H7 (cell line): ENCODE data around the gene DPYD. TPM values are rescaled to one million over a fixed set of nuclear protein-coding genes. Genes with fewer than 3 reads are reported as not detected.

Experiments
- DNase-seq: peaks from one replicate; pipeline ENCODE4 v3.0.0; 2012
- H3K27me3 ChIP-seq: 2 replicates; pipeline ENCODE4 v1.6.0; 2011; ENCODE audit warnings: mild to moderate bottlenecking, low read length; ENCODE audit not compliant: control insufficient read depth, insufficient read depth
- H3K36me3 ChIP-seq: replicated peaks from 2 replicates; pipeline ENCODE4 v1.5.1; 2011; ENCODE audit warnings: low read length; ENCODE audit not compliant: control insufficient read depth, insufficient read depth
- H3K4me3 ChIP-seq: 2 replicates; pipeline ENCODE4 v1.5.1; 2011; ENCODE audit warnings: low read depth, mild to moderate bottlenecking, control low read depth, low read length, moderate library complexity; ENCODE audit not compliant: insufficient read depth
- total RNA-seq: library from RNA; depleted of rRNA; stranded (reverse); fragments of >200 nt; shearing (Covaris generic); gene quantifications from 2 replicates; pipeline ENCODE4 v1.2.3, GENCODE V29; 2014

The DPYD gene
- total RNA-seq, 1 experiment from 2014 or later = 0.59 TPM

DNA sequence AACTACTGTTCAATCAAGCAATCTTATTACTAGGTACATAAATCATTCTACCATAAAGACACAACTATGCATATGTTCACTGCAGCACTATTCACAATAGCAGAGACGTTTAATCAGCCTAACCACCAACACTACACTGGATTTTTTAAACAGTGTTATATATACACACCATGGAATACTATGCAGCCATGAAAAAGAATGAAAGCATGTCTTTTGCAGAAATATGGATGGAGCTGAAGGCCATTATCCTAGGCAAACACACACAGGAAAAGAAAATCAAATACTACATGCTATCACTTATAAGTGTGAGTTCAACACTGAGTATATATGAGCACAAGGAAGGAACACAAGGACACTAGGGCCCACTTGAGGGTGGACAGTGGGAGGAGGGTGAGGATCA, 159.2 kb downstream of the DPYD start:
- no peak overlapping the region for H3K4me3 ChIP-seq
- no peaks in the 10 kb centered on the region for H3K36me3 ChIP-seq
- DNase-seq = no peak
- H3K27me3 ChIP-seq = no peaks in the 10 kb centered on the region

DNA sequence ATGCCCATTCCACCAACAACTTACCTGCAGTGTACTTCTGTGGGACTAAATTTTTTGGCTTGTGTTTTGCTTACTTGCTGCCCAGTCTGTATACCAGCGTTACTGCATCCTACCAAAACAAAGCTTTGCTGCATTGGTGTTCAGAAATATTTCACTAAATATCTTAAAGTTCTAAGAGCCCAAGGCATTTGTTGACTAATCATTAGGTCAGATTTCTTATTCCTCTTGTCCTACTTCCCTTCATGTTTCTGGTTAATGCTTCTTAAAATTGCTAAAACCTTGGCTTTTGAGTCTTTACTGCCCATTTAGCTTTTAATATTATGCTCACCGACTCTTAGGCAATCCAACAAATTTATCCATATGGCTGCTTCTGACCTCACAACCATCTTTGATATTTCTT, 161.8 kb downstream of the DPYD start:
- no peak overlapping the region for H3K4me3 ChIP-seq
- DNase-seq = no peak
- no peaks in the 10 kb centered on the region for H3K36me3 ChIP-seq
- H3K27me3 ChIP-seq = no peaks in the 10 kb centered on the region

DNA sequence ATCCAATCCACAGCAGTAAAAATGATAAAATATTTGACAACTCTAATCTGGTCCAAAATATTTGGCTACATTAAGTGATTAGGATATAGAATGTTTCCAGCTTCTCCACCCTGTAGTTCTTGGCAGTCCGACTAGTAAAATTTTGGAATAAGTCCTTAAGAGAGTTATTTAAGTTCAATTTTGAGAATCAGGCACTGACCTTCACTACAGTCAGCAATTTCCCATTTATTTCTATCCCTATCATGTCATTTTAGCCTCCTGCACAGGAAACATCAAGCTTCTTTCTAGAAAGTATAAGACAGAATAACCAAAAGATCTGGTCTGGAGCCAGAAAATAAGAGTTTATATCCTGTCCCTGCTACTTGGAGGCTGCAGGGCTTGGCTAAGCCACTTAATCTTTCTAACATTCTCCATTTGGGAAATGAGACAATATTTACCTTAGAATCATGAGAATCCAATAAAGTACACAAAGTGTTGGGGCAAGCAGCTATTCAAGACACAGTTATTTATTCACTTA, 162.2 kb downstream of the DPYD start:
- no peak for DNase-seq
- Histone ChIP-seq H3K4me3 (no peak overlapping the region), H3K36me3 (no peaks in the 10 kb centered on the region), H3K27me3 (no peaks in the 10 kb centered on the region)

DNA sequence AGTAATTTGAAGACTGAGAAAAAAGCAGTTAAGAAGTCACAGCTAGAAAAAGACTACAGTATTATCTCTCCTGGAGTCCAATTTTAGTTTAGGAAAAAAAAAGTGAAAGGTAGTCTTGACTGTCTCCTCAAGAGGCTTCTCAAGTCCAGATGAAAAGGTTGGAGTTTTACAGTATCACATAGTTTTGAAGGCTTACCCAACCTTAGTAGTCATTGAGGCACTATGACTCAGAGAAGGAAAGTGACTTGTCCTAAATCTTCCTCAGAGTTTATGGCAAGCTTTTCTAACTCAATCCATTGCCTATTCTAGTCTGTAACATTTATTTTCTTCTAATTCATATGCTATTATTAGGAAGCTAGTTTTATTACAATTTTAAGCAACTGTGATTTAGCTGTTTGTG, 174.9 kb downstream of the DPYD start:
- H3K27me3 ChIP-seq = no peaks in the 10 kb centered on the region
- no peak overlapping the region for H3K4me3 ChIP-seq
- DNase-seq = no peak
- H3K36me3 ChIP-seq = no peaks in the 10 kb centered on the region

DNA sequence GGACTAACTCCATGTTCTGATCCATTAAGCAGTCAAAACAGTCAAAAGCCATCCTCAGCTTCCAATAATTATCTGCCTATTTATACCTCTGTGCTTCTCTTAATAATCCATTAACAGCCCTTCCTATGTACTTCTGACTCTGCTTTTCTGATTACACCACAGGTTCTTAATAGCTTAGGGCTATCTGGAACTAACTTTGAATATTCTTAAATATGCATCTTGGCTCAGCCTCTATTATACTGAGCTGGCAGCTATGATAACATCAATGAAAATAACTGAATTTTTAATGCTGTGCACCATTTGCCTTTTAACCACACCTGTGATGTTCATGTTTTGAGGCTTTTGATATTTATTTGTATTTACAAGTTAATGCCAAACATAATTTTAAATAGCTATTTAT, 175.9 kb downstream of the DPYD start:
- Histone ChIP-seq H3K36me3 (no peaks in the 10 kb centered on the region), H3K4me3 (no peak overlapping the region), H3K27me3 (no peaks in the 10 kb centered on the region)
- no peak for DNase-seq

DNA sequence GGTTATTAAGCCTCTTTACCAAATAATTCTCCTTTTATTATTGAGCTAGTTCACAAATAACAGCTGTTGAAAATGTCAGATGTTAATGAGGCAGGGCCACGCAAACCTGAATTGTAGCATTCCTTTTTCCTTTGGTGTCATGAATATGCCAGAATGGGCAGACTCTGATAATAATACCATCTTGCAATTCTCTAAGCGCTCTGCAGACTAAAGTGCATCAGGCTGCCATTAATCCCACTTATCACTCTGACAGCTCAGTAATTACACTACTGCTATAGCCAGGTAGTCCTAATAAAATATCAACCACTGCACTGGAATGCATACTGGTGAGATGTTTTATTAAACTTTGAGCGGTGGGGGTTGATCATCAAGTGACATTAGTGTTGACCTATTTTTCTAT, 177.7 kb downstream of the DPYD start:
- Histone ChIP-seq H3K27me3 (no peaks in the 10 kb centered on the region), H3K36me3 (no peaks in the 10 kb centered on the region), H3K4me3 (no peak overlapping the region)
- no peak for DNase-seq

DNA sequence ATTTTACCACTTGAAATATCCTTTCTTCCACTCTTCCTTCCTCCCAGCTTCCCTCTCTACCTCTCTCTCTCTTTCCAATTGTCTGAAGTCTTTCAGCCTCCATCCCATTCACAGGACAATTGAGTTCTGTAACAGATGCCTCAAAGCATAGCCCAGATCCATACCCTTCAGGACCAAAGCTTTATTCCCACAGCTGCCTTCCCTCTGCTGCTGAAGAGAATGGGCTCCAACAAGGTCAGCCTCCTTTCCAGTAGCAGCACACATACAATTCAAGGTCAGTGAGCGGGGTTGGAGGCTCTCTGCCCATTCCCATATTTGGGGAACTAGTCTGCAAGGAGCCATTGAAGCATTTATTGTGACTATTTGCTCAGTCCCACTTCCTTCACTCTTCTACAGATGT, 179.9 kb downstream of the DPYD start:
- Histone ChIP-seq H3K4me3 (no peak overlapping the region), H3K27me3 (no peaks in the 10 kb centered on the region), H3K36me3 (no peaks in the 10 kb centered on the region)
- DNase-seq = no peak

DNA sequence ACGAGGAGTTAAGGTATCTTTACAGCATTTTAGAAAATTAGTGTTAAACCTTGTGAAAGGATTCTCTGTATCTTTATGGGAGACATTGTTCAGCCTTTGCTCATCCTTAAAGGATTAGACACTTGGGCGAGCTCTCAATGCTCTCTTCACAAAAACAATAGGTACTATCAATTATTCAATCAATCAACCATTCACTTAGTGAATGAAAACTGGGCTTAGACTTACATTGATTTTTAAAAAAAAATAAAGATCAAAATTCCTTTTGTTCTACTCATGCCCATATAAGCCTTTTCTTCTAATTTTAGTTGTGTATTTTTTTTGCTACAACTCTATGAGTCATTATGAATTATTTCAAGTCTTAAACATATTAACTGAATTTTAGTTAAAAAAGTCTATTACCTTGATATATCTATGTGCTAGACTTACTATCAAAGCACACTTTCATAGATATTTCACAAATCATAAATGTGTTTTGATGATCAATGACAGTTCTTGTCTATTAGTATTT, 181.2 kb downstream of the DPYD start:
- H3K4me3 ChIP-seq = no peak overlapping the region
- no peak for DNase-seq
- no peaks in the 10 kb centered on the region for H3K27me3 ChIP-seq
- no peaks in the 10 kb centered on the region for H3K36me3 ChIP-seq

DNA sequence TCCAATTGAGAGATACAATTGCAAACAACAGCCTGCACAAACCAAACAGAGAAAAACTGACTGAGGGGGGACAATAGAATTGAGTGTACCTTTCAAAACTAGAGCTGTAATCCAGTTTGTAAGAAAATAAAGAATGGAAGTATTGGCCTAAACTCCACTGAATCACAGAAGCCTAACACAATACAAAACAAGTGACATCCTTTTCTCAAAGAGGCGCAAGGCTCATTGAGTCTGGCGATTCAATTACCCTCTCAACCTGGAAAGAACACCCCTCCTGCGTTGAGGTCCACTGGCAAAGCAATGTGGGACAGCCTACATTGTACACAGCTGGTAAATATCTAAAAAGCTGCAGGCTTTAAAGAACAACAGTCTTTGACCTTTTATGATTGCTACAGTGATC, 182.6 kb downstream of the DPYD start:
- no peak for DNase-seq
- Histone ChIP-seq H3K4me3 (no peak overlapping the region), H3K36me3 (no peaks in the 10 kb centered on the region), H3K27me3 (no peaks in the 10 kb centered on the region)

DNA sequence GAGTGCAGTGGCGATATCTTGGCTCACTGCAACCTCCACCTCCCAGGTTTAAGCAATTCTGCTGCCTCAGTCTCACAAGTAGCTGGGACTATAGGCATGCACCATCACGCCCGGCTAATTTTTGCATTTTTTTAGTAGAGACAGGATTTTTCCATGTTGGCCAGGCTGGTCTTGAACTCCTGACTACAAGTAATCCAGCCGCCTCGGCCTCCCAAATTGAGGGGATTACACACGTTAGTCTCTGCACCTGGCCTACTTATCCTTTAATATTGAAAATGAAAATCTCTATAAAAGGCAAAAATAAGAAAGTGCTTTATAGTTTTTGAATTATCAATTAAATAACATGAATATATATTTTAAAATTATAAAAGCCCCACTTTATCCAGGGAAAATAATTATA, 190.6 kb downstream of the DPYD start:
- Histone ChIP-seq H3K36me3 (no peaks in the 10 kb centered on the region), H3K4me3 (no peak overlapping the region), H3K27me3 (no peaks in the 10 kb centered on the region)
- no peak for DNase-seq

DNA sequence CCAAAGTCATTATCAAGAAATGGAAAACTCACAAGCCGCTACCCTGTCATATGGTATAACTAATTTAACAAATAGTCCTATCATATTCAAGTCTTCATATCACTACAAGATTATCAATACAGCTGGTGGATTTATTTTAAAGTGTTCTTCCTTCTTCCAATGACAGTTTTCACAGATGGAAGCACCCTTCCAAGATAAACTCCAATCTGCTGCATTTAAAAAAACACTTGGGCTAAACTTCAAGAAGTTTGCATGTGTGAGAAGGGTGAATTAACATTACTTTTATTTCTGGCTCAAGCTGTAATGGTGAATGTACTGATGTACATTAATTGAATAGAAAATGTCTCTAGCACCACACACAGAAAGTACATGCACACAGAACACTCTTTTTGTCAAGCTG, 192.4 kb downstream of the DPYD start:
- no peak for DNase-seq
- no peaks in the 10 kb centered on the region for H3K27me3 ChIP-seq
- no peak overlapping the region for H3K4me3 ChIP-seq
- no peaks in the 10 kb centered on the region for H3K36me3 ChIP-seq

DNA sequence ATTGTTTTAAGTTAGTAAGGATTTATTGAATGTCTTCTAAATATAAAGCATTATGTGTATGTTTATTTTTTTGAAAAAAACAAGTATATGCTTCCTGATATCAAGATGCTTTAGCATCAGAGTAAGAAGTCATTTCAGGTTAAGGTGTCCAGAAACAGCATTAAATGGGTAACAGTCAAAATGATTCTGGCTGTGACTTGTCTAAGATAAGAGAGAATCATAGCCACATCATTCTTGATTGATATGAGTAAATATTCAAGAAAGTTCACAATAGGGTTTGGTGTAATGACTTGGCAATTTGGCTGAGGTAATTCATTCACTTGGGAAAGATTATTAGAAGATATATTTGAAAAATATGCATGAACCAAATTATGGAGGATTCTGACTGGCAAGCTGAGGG, 193.8 kb downstream of the DPYD start:
- H3K4me3 ChIP-seq = no peak overlapping the region
- H3K36me3 ChIP-seq = no peaks in the 10 kb centered on the region
- DNase-seq = no peak
- H3K27me3 ChIP-seq = no peaks in the 10 kb centered on the region

DNA sequence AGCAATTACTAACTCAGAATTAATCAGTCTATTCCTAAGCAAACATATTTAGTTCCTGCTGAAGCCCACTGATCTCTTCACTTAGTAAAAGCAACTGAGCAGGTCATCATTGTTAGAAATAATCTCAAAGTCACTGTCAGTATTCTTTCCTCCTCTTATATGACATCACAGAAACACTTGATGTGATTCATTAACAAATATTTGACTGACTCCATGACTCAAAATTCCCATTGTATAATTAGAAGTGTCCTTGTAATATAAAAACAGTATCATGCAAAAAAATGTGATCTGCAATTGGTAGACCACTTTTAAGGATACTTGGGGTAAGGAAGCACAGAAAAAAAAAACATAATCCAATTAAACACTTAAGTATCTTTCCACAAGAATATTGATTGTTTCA, 194.4 kb downstream of the DPYD start:
- Histone ChIP-seq H3K36me3 (no peaks in the 10 kb centered on the region), H3K27me3 (no peaks in the 10 kb centered on the region), H3K4me3 (no peak overlapping the region)
- no peak for DNase-seq

DNA sequence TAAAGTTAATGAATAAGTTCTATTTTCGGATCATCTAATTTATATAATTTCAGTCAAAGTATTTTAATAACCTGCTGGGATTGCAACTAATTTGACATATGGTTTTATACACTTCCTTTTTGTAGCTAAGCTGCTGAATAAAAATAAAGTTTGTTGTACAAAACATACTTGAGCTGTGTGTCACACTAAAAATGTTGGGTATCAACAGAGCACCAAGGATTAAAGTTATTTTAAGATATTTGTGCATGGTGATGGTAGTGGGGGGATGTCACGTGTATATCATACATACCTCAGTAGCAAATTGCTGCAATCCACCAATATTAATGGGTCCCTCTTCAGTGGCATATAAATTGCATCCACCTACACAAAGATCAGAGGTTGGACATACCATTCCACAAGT, 199.6 kb downstream of the DPYD start:
- no peak for DNase-seq
- H3K4me3 ChIP-seq = no peak overlapping the region
- H3K36me3 ChIP-seq = no peaks in the 10 kb centered on the region

DNA sequence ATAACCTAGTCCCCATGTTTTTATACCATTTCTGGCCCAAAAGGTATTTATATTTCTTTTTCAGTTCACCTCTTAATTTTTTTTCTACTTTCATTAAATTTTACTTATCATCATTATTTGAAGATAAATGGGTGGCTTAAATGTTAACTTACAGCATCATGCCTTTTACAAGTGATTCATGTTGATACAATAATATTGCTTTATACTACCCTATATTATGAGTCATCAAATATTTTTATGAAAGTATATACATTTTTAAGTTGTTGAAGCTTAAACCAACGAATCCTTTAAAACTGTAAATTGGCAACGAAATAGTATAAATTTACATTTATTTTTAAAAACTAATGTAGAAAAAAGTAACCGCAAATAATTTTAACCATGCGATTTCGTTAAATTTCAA, 207.9 kb downstream of the DPYD start:
- DNase-seq = no peak
- H3K4me3 ChIP-seq = no peak overlapping the region
- no peaks in the 10 kb centered on the region for H3K36me3 ChIP-seq
- no peaks in the 10 kb centered on the region for H3K27me3 ChIP-seq

More for the DNA sequence above, 199.6 kb downstream of the DPYD start:
- no peaks in the 10 kb centered on the region for H3K27me3 ChIP-seq

DNA sequence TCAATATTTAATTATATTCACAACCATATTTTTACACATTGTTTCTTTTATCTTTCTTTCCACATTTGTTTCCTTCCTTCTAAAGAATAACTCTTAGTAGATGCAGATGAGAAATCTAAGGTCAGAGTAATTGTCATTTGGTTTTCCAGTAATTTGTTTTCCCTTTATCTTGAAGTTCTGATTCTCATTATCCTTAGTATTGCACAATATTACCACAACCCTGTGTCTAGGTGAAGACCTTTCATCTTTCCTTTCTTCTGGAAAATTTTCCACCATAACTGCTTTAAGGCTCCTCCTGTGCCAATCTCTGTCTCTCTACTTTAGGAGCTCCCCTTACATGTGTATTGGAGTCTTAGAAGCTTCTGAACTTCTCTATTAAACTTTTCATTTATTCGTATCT, 209.0 kb downstream of the DPYD start:
- no peak for DNase-seq
- H3K36me3 ChIP-seq = no peaks in the 10 kb centered on the region
- no peaks in the 10 kb centered on the region for H3K27me3 ChIP-seq
- H3K4me3 ChIP-seq = no peak overlapping the region
